CD4-positive, CD25-positive, alpha-beta regulatory T cell (primary cell): ENCODE measurements around the gene DMAP1. TPM values are rescaled to one million over a fixed set of nuclear protein-coding genes. Genes with fewer than 3 reads are reported as not detected.

ENCODE experiments used
- ATAC-seq, 2 donors: fragments of 150-1000 bp; cut with Tn5 transposase; one replicate each; pipeline ENCODE4 v1.10.0; 2021; ENCODE audit warnings: low read depth in 2 of 2, moderate number of reproducible peaks in 2 of 2, moderate library complexity in 1 of 2
- DNase-seq, 3 donors: peaks; one replicate each; pipeline versions ENCODE4 v3.0.0 to v3.0.0-alpha.2; 2012 to 2022; ENCODE audit warnings: mixed read lengths in 1 of 3
- H3K27ac ChIP-seq: one replicate; pipeline ENCODE4 v1.7.0; 2013; ENCODE audit warnings: mild to moderate bottlenecking, low read length; ENCODE audit not compliant: insufficient read depth, poor library complexity, severe bottlenecking
- H3K27me3 ChIP-seq: one replicate; pipeline ENCODE4 v1.7.0; 2013; ENCODE audit warnings: low read length; ENCODE audit not compliant: control insufficient read depth, insufficient read depth
- H3K36me3 ChIP-seq: one replicate; pipeline ENCODE4 v1.7.0; 2013; ENCODE audit warnings: mild to moderate bottlenecking, low read length, moderate library complexity; ENCODE audit not compliant: control insufficient read depth, insufficient read depth
- H3K4me1 ChIP-seq: 2 replicates; pipeline ENCODE4 v1.7.0; 2013; ENCODE audit warnings: mild to moderate bottlenecking, low read length; ENCODE audit not compliant: insufficient read depth, control insufficient read depth, poor library complexity, severe bottlenecking
- H3K4me3 ChIP-seq: one replicate; pipeline ENCODE4 v1.7.0; 2013; ENCODE audit warnings: low read depth, mild to moderate bottlenecking, low read length, moderate library complexity
- H3K9me3 ChIP-seq, 2 experiments: 1 replicate in 1 of 2; 2 replicates in 1 of 2; pipeline ENCODE4 v1.7.0; 2013; ENCODE audit warnings: low read length in 2 of 2, mild to moderate bottlenecking in 1 of 2, moderate library complexity in 1 of 2; ENCODE audit not compliant: control insufficient read depth in 2 of 2
- H3K27ac Mint-ChIP-seq, 3 donors: one replicate each; pipeline ENCODE4 v1.8.0; 2020 to 2022; ENCODE audit warnings: mild to moderate bottlenecking in 3 of 3, mixed read lengths in 3 of 3, moderate library complexity in 2 of 3
- H3K27me3 Mint-ChIP-seq: one replicate; pipeline ENCODE4 v1.8.0; 2022; ENCODE audit warnings: mild to moderate bottlenecking, mixed read lengths
- H3K36me3 Mint-ChIP-seq: one replicate; pipeline ENCODE4 v1.8.0; 2020; ENCODE audit warnings: mixed read lengths
- H3K4me1 Mint-ChIP-seq, 4 donors: one replicate each; pipeline ENCODE4 v1.8.0; 2020 to 2022; ENCODE audit warnings: mixed read lengths in 4 of 4, mild to moderate bottlenecking in 1 of 4
- H3K4me3 Mint-ChIP-seq, 4 donors: one replicate each; pipeline ENCODE4 v1.8.0; 2020 to 2022; ENCODE audit warnings: mild to moderate bottlenecking in 4 of 4, mixed read lengths in 4 of 4, moderate library complexity in 3 of 4
- H3K9me3 Mint-ChIP-seq, 7 donors: one replicate each; pipeline ENCODE4 v1.8.0; 2020 to 2022; ENCODE audit warnings: mixed read lengths in 7 of 7, mild to moderate bottlenecking in 3 of 7, moderate library complexity in 2 of 7
- polyA plus RNA-seq, 4 donors: library from polyadenylated mRNA; unstranded; fragments of 300-500 nt; fragmentation: Illumina TruSeq; gene quantifications; one replicate each; pipeline ENCODE4 v1.2.3, GENCODE V29; 2021
- total RNA-seq: library from RNA; stranded (reverse); gene quantifications from one replicate; pipeline ENCODE4 v1.2.3, GENCODE V29; 2022

DMAP1 gene
- total and polyA plus RNA-seq, 5 donors from 2014 or later = 33.5 to 54.9 (median 39.8) TPM

DNA sequence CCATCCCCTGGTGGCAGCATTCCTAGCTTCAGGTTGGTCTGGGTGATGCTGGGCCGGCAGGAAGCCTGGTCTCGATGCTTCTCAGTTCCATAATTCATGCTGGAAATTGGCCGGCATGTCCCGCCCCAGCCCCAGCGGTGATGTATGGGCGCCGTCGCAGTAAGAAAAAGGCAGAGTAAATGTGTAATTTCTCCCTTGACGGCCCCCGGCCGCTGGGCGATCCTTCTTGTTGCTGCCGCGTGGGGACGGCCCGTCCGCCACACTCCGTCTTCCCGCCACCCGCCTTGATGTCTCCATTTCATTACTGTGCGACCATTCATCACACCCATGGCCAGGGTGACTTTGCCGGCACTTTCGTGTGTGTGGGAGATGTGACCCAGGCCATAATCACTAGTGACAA lies 8.5 kb downstream of the DMAP1 start:
- no peak for DNase-seq
- Mint-ChIP-seq H3K4me3 (no peak overlapping the region), H3K9me3 (peaks cover 0 to 3% (median 0%) of the 10 kb centered on the region in 7 donors), H3K27ac (peak overlapping the region in 1 of 3 donors; percentile 81), H3K4me1 (peaks cover 7 to 20% (median 13%) of the 10 kb centered on the region in 4 donors), H3K36me3 (peaks cover 25% of the 10 kb centered on the region), H3K27me3 (no peaks in the 10 kb centered on the region)
- H3K27me3 ChIP-seq = no peaks in the 10 kb centered on the region
- H3K9me3 ChIP-seq = no peaks in the 10 kb centered on the region
- H3K4me1 ChIP-seq = peaks cover 4% of the 10 kb centered on the region
- H3K4me3 ChIP-seq = no peak overlapping the region
- H3K36me3 ChIP-seq = peaks cover 42% of the 10 kb centered on the region
- ATAC-seq = no peak
- no peak overlapping the region for H3K27ac ChIP-seq

DNA sequence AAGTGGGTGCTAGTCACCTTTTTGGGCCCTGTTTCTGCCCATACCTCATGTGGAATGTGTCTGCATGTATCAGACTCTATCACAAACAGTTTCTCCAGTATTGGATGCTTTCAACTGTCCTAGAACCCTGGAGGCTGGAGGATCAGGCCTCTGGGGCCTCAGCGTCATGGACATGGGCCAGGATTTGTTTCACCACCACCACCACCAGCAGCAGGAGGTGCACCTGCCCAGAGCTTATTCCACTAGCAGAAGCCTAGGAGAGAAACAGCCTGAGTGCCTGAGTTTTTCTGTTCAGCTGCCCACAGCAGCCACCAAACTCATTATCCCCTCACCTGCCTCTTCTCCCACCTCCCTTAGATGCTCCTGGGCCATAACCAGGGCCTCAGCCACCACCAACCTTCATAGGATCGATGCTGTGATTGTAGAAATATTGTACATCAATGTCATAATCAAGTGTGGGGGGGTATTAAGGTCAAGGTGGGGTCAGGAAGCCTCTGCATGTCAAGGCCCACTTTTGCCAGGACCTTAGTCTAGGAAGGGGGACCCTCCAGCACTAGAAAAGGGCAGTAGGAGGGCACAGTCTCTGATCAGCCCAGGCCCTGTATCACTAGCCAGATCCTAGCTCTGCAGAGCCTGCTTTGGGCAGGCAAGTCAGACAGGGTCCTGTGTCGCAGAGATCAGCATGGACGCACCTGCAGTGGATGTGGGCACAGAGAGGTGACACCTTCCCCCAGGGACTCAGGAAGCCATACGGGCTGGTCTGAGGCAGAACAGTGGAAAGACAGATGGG lies 9.3 kb downstream of the DMAP1 start:
- Mint-ChIP-seq H3K36me3 (peaks cover 29% of the 10 kb centered on the region), H3K4me1 (peaks cover 1 to 17% (median 5%) of the 10 kb centered on the region in 4 donors), H3K27me3 (no peaks in the 10 kb centered on the region), H3K9me3 (peaks cover 0 to 3% (median 0%) of the 10 kb centered on the region in 7 donors), H3K27ac (peak overlapping the region; percentile 60 to 78 (median 72)), H3K4me3 (no peak overlapping the region)
- H3K27ac ChIP-seq = no peak overlapping the region
- DNase-seq (no peak), ATAC-seq (no peak)
- H3K9me3 ChIP-seq = no peaks in the 10 kb centered on the region
- peaks cover 4% of the 10 kb centered on the region for H3K4me1 ChIP-seq
- no peak overlapping the region for H3K4me3 ChIP-seq
- peaks cover 41% of the 10 kb centered on the region for H3K36me3 ChIP-seq
- no peaks in the 10 kb centered on the region for H3K27me3 ChIP-seq

GRCh38 chr1:44223187-44223610 lies 9.9 kb downstream of the DMAP1 start:
- Histone ChIP-seq H3K27ac (no peak overlapping the region), H3K4me3 (no peak overlapping the region), H3K4me1 (peaks cover 4% of the 10 kb centered on the region), H3K36me3 (peaks cover 40% of the 10 kb centered on the region), H3K27me3 (no peaks in the 10 kb centered on the region), H3K9me3 (no peaks in the 10 kb centered on the region)
- Mint-ChIP-seq H3K9me3 (peaks cover 0 to 3% (median 0%) of the 10 kb centered on the region in 7 donors), H3K27me3 (no peaks in the 10 kb centered on the region), H3K4me1 (peaks cover 0 to 15% (median 3%) of the 10 kb centered on the region in 4 donors), H3K4me3 (no peak overlapping the region), H3K36me3 (peaks cover 29% of the 10 kb centered on the region), H3K27ac (peak overlapping the region; percentile 30 to 78 (median 72))
- DNase-seq = no peak
- no peak for ATAC-seq

DNA sequence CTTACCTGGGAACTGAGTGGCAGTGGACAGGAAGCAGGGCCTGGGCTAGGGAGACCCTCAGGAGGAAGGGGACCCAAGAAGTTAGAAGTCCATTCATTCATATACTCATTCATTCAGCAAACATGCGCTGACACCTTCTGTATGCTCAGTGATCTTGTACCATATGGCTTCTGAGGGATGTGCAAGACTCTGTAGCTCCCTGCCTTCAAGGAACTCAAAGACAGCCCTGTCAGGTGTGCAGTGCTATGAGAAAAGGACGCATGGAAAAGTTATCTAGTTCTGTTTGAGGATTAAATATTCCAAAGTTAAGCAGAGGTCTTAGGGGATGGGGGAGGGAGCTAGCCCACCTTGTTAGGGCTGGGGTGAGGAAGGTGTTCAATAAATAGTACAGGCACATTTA lies 12.5 kb downstream of the DMAP1 start:
- Mint-ChIP-seq H3K36me3 (peaks cover 26% of the 10 kb centered on the region), H3K9me3 (peaks cover 0 to 3% (median 0%) of the 10 kb centered on the region in 7 donors), H3K27me3 (no peaks in the 10 kb centered on the region), H3K27ac (peak overlapping the region in 1 of 3 donors; percentile 52), H3K4me1 (peaks cover 0 to 15% (median 3%) of the 10 kb centered on the region in 4 donors), H3K4me3 (no peak overlapping the region)
- Histone ChIP-seq H3K9me3 (no peaks in the 10 kb centered on the region), H3K27me3 (no peaks in the 10 kb centered on the region), H3K36me3 (peaks cover 14% of the 10 kb centered on the region), H3K27ac (no peak overlapping the region), H3K4me3 (no peak overlapping the region), H3K4me1 (peaks cover 4% of the 10 kb centered on the region)
- DNase-seq (no peak), ATAC-seq (no peak)

GRCh38 chr1:44227211-44227610 lies 13.9 kb downstream of the DMAP1 start:
- H3K4me3 ChIP-seq = no peak overlapping the region
- peaks cover 4% of the 10 kb centered on the region for H3K4me1 ChIP-seq
- peaks cover 11% of the 10 kb centered on the region for H3K36me3 ChIP-seq
- H3K27ac Mint-ChIP-seq = no peak overlapping the region
- peak in 1 of 3 donors; percentile 20 for DNase-seq
- ATAC-seq = no peak
- no peaks in the 10 kb centered on the region for H3K27me3 Mint-ChIP-seq
- H3K27ac ChIP-seq = no peak overlapping the region
- H3K27me3 ChIP-seq = no peaks in the 10 kb centered on the region
- peaks cover 0 to 3% (median 0%) of the 10 kb centered on the region in 7 donors for H3K9me3 Mint-ChIP-seq
- peaks cover 28% of the 10 kb centered on the region for H3K36me3 Mint-ChIP-seq
- H3K4me3 Mint-ChIP-seq = no peak overlapping the region
- H3K9me3 ChIP-seq = no peaks in the 10 kb centered on the region
- peaks cover 0 to 15% (median 3%) of the 10 kb centered on the region in 4 donors for H3K4me1 Mint-ChIP-seq

- H3K27ac Mint-ChIP-seq = peak overlapping the region in 1 of 3 donors; percentile 14
- Histone ChIP-seq H3K4me1 (peaks cover 2% of the 10 kb centered on the region), H3K9me3 (no peaks in the 10 kb centered on the region), H3K36me3 (peaks cover 11% of the 10 kb centered on the region), H3K4me3 (no peak overlapping the region), H3K27ac (no peak overlapping the region), H3K27me3 (no peaks in the 10 kb centered on the region)
- H3K27me3 Mint-ChIP-seq = no peaks in the 10 kb centered on the region
- peaks cover 0 to 8% (median 3%) of the 10 kb centered on the region in 4 donors for H3K4me1 Mint-ChIP-seq
- H3K9me3 Mint-ChIP-seq = peaks cover 0 to 3% (median 0%) of the 10 kb centered on the region in 7 donors
- H3K36me3 Mint-ChIP-seq = peaks cover 38% of the 10 kb centered on the region
- no peak overlapping the region for H3K4me3 Mint-ChIP-seq
- no peak for DNase-seq
- ATAC-seq = no peak
These were observed 14.9 kb downstream of the DMAP1 start for GRCh38 chr1:44228218-44228617.

DNA sequence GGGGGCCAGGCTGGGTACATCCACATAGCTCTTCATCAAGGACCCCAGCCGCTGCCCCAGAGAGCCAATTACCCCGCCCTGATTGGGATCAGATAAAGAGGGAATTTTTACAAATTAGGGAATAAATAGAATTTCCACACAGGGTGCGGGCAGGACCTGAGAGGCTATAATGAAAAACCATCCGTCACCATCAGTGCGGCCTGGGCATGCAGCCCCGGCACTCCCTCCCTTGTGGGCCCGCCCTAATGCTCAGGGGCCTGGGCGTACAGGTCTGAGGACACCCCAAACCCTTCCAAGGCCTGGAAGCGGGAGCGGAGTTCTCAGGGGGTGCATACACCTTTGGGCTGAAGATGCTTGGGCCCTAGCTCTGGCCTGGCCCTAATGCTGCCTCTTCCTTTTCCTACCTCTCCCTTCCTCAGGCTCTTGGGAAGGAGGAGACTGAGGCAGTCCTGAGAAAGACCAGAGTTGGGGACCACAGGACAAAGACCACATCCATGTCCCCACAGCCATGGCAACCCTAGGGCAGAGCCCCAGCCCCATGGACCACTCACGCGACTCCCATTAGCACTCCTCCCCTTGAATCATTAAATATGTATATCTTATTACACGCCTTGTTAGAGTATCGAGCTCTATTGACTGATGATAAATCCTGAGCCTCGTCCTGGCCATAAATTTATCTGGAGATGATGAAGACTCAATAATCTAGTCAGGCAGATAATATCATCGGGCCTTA lies 16.3 kb downstream of the DMAP1 start:
- DNase-seq = no peak
- no peaks in the 10 kb centered on the region for H3K27me3 ChIP-seq
- Mint-ChIP-seq H3K27ac (no peak overlapping the region), H3K4me3 (no peak overlapping the region), H3K9me3 (peaks cover 0 to 3% (median 0%) of the 10 kb centered on the region in 7 donors), H3K27me3 (no peaks in the 10 kb centered on the region), H3K36me3 (peaks cover 43% of the 10 kb centered on the region), H3K4me1 (no peaks in the 10 kb centered on the region)
- no peaks in the 10 kb centered on the region for H3K9me3 ChIP-seq
- H3K36me3 ChIP-seq = peaks cover 11% of the 10 kb centered on the region
- H3K4me3 ChIP-seq = no peak overlapping the region
- no peaks in the 10 kb centered on the region for H3K4me1 ChIP-seq
- no peak overlapping the region for H3K27ac ChIP-seq
- no peak for ATAC-seq
